ENCODE data around the gene FAM120C. TPM values are rescaled to one million over a fixed set of nuclear protein-coding genes. Genes with fewer than 3 reads are reported as not detected.

The FAM120C gene
- polyA plus RNA-seq, 3 donors = 8.7 to 12.1 (median 10.7) TPM

DNA sequence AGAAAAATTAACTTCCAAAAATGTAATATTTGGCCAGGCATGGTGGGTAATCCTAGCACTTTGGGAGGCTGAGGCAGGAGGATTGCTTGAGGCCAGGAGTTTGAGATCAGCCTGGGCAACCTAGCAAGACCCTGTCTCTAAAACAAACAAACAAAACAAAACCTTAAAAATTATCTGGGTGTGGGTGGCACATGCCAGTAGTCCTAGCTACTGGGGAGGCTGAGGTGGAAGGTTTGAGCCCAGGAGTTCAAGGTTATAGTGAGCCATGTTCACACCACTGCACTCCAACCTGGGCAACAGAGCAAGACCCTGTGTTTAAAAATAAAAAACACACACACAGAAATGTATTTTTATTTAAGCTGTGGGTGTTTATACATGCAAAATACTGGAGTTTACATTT lies 12.0 kb downstream of the FAM120C start:
- no peak for DNase-seq

DNA sequence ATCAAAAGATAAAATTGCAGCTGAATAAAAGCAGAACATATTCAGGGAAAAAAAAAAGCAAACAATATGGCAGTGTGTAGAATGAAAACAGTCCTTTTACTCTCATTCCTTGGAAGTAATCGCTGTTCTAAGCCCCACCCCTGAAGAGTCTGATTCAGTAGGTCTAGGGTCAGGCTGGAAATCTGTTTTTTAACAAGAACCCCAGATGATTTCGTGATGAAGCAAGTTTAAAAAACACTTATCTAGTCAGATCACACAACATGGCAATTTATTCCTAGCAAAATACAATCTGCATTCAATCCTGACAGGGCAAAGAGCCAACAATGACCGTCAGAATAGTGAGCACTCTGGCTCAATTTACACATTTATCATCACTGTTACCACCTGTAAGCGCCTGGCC lies 16.1 kb downstream of the FAM120C start:
- no peak for DNase-seq

DNA sequence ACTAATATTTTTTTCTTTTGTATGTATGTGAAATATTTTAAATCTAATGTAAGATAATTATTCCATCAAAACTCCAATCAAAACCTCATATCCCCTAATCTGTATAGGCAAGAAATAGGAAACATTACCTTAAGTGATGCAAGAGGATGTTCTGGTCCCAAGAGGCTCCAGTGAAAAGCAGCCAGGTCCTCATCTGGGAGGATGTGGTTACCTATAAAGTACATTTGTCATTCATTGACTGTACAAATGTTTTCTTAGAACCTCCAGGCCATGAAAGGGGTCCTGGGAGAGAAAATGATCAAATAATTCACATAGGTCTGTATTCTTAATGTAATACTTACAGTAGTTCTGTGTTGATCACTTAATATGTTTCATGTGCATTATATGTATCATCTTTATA lies 25.5 kb downstream of the FAM120C start:
- DNase-seq = no peak

DNA sequence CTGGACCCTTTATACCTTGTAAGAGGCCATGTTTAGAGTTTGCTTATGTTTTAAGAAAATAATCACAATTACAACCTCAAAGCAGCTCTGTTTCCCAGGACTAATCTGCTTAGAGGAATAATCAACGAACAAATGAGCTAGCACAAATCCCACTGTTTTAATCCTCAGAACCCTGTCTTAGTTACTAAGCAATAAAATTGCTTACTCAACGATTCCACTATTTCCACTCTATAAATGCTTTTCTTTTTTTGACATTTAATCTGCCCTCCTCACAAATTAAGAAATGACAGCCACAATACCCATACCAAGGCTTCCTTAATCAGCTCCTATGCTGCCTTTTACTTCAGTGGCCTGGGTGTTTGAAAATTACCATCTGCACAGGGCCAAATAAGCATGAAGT lies 48.8 kb downstream of the FAM120C start:
- DNase-seq = no peak

DNA sequence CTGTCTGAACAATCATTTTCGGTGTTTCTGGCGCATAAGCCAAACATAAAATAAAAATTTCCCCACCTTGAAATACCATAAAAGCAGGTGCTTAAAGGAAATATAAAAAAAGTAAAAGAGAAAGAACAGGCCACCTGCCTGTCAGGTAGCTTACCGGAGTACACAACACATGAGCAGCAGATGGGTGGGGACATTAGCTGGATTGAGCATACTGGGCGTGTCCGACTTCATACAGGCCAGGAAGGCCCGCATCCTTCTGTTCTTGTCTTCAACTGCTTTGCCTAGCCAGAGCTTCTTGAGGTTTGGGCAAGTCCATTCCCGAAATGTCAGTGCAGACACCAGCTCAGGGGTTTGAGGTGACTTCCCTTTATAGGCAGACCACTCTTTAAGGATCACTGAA lies 66.7 kb downstream of the FAM120C start:
- no peak for DNase-seq

DNA sequence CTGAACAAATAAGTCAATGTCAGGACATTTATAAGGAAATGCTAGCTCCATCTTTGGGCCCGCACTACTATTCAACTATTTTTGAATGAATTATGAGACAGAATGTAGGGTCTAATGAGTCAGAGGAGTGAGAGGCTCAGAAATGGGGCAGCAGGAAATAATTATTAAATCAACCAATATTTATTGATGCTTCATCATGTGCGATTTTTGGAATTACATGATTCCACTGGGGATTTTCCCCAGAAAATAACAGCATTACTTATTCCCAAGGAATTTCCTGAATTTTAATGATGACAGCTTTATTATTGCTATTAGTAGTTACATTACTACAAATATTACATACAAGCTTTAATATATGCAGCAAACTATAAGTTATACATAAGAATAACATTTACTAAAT lies 89.5 kb downstream of the FAM120C start:
- DNase-seq = no peak

DNA sequence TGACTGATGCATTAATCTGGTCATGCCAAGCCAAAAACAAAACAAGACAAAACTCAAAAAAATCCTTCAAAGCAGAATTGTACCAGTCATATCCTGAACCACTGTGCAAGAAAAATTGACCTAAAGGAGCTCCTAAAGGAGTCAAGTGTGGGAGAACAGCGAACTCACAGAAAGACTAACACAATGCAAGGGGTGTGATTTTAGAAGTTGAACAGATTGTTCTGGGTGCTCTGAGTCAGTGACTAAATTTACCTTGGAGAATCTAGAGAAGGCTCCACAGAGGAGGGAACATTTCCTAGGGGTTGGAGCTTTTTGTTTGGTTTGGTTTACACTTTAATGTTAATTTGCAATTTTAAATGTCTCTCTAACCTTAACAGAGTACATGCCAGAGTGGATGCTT lies 89.9 kb downstream of the FAM120C start:
- DNase-seq = no peak

DNA sequence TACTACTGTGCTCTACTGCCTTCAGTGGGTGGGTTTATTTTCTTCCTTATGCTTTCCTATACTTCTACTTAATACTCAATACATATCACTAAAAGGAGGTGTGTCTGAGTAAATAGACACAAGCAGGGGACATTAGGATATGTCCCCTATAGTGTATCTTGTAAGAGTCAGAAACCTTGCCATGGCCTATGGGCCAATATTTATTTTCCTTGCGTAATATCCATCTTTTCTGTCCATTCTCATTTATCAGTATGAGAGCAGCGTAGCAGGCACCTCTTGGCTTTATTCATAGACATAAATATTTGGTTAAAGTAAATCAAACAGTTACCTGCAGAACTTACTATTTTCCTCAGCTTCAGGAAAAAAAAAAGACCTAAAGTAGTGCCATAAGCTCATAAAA lies 92.2 kb downstream of the FAM120C start:
- DNase-seq = no peak

DNA sequence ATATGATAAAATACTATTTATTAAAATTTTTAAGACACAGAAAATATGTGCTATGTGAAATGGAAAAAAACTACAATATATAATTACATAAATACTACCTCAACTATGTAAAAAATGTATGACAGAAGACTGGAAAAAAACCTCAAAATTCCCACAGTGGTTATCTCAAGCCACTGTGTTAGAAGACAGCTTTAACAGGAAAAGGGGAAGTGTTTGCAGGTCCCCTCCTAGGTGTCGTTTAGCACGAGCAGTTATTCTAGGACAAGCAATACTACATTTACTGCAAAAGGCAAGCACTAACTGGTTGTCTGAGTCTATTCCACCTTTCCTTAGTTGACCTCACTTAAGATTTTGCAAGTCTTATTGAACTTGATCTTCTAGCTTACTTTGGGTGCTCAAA lies 93.9 kb downstream of the FAM120C start:
- no peak for DNase-seq

DNA sequence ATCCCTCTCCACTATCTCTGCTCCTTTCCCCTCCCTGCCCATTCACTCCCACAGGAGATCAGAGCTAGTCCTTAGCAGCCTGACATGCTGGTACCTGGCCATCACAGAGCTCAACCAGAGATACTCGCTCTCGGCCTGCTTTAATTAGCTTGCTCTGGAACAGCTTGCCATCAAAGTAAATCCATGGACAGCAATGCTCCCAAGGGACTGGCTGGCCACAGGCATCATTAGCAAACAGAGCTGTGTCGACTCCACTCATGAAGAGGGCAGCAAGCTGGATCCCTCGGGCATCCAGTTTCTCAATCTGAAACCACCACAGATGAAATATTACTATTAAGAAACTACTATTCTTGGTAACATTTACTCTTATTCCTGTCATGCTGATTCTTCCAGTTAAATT lies 95.4 kb downstream of the FAM120C start:
- DNase-seq = no peak

DNA sequence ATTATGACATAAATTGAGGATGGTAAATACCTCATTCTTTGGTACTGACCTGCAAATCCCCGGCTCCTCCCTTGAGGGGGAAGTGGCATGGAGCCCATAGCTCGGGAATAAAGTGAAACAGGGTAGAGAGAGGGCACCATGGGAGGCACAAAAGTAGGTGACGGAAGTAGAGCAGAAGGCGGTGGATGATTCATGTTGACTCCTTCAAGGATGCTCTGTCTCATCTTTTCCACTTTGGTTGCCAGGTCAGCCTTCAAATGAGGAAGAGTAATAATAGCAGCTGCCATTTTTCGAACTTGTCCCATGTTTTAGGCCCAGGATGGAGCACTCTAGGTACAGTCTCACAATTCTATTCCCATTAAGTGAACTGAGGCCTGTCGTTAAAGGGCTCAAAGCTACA lies 97.4 kb downstream of the FAM120C start:
- no peak for DNase-seq

DNA sequence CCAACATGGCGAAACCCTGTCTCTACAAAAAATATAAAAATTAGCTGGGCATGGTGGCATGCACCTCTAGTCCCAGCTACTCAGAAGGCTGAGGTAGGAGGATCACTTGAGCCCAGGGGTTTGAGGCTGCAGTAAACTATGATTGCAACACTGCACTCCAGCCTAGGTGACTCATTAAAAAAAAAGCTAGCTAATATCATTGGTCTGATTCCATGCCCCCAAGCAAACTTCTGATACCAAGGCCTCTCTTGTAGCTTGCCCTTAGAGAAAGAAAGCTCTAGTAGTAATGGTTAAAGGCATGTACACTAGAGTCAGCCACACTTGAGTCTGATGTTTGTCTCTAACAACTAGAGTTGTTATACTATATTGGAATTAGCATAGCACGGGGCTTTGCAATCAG lies 106.2 kb downstream of the FAM120C start:
- no peak for DNase-seq

DNA sequence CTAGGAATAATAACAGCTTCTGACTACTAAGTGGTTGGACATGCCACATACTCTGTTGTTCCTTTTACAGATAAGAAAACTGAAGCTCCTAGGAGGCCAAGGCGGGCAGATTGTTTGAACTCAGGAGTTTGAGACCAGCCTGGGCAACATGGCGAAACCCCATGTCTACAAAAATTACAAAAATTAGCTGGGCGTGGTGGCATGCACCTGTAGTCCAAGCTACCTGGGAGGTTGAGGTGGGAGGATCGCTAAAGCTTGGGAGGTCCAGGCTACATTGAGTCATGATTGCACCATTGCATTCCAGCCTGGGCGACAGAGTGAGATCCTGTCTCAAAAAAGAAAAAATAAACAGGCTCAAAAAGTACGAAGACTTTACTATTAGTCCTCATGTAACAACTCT lies 108.2 kb downstream of the FAM120C start:
- DNase-seq = no peak

DNA sequence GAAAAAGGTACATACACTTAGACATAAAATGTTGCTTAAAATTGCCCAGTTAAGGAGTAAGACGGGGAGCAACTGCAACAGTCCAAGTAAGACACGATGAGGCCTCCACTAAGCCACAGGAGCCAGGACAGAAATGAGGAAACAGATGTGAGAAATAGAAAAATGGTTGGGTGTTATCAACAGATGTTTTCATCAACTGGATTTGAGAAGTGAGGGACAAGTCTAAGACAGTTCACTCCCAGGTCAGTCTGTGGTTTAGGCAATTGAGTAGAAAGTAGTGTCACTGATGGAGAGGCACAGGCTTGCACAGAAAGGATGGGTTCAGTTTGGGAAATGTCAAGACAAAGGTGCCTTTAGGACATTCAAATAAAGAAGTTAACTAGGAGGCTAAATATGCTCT lies 115.3 kb downstream of the FAM120C start:
- no peak for DNase-seq

DNA sequence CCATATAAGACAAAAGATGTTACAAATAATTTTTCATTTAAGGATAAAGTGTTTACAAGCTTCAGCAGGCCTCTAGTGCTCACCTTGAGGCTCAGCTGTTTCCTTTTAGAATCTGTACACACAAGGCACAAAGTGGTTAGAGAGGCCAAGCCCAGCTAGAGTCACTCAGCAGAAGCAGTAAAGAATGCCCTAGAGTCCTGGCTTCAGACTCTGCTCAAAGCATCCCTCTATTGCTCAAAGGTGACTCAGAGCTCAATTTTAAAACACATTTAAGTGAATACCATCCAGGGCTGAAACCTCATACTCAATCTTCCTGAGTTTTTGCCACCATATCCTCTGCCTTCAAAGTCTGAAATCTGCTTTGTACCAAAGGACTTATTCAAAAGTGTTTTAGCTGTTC lies 116.2 kb downstream of the FAM120C start:
- DNase-seq = no peak

DNA sequence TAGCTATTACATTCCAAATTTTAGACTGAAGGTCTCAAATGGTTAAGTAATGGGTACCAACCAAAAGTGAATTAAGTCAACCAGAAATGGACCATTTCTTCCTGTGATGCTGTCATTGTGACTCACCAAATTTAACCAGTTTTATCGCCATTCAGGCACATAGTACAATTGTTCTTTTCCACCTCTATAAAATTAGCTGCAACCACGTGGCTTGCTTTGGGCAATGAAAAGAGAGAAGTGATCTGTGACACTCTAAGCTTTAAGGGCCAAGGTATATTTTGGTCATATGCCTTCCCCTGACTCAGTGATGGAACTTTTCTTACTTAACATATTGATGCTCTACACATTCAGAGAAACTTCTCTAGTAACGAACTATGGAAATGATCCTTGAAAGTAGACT lies 118.5 kb downstream of the FAM120C start:
- DNase-seq = no peak

DNA sequence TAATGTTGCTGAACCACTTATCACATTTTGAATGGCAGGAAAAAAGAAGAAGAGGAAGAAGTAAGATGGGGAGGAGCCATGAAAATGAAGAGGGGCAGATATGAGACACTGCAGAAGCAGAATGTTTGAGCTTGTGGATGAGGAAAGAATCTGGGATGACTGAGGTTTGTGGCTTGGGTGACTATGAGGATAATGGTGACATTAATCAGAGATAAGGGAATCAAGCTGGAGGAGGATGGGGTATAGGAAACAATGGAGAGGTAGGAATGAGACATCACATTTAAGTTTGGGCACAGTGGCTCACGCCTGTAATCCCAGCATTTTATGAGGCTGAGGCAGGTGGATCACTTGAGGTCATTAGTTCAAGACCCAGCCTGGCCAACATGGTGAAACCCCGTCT lies 119.7 kb downstream of the FAM120C start:
- no peak for DNase-seq

DNA sequence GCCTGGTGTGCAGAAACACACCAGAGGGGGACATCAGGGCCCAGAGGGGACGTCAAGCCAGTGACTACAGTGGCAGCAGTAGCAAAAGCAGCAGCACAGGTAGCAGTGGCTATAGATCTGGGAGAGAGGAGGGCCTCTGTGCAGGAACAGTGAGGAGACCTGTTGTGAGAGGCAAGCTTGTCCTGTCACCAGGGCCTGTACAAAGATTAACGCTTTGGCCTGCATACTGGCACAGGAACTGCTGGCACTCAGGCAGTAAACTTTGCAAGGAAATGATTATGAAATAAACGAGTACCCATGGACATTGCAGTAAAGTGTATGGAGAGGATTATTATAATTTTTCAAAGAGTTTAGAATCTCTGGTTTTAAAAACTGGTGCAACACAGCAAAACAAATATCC lies 133.3 kb downstream of the FAM120C start:
- DNase-seq = no peak

DNA sequence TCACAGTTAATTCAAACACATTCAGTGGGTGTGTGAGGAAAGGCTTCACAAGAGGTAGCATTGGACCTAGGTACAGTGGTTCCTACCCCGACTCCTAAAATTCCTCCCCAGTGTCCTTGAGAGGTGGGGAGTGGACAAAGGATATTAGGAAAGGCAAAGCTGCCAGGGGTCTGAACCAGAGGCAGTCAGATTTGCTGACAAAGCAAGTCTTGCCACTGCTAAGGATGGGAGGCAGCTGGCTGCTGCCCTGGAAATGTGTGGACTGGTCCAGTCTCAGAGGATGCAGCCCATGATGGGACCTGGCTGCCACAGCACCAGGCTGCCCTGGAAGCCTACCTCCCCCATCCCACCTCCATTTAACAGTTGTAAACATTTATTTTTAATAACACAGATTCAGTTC lies 134.6 kb downstream of the FAM120C start:
- no peak for DNase-seq

DNA sequence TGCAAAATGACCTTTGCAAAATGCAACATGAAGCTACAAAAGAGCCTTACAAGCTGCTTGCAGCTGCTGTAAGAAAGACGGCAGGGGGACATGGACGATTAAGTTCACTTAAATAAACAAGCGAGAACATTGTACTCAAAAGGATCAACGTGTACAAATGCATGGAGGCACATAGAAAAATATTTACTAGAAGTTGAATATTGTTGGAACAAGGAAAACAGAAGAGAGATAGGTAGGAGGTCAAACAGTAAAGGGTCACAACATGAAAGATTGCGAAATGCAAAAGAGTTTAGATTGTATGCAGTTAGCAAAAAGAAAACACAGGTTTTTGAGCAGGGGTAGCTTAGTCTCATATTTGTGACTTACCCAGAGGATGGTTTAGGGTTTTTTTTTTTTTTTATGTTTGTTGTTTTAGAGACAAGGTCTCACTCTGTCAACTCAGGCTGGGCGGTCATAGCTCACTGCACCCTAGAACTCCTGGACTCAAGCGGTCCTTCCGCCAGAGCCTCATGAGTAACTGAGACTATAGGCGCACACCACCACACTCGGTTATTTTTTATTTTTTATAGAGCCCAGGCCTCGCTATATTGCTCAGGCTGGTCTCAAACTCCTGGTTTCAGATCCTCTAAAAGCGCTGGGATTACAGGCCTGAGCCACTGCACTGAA lies 137.4 kb downstream of the FAM120C start:
- no peak for DNase-seq

DNA sequence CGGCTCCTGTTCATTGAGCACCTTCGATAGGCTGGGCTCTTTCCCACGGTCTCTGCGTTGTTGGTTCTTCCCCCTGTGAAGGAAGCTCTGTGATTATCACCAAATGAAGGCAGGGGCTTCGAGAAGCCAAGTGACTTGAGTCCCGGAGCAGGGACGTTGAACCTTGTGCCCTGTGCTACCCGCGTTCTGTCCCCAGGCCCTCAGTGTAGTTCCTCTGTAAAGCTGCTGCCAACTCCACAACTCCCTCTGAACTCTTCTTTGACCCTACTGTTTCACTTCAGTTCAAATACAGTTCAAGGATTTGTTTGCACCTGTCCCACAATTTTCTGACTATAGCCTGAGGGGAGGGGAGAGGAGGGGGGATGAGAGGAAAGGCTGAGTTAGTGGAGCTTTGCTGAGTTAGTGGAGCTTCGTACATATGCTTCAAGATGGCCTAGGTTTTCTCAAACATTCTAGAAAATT lies 138.1 kb downstream of the FAM120C start:
- DNase-seq = no peak

DNA sequence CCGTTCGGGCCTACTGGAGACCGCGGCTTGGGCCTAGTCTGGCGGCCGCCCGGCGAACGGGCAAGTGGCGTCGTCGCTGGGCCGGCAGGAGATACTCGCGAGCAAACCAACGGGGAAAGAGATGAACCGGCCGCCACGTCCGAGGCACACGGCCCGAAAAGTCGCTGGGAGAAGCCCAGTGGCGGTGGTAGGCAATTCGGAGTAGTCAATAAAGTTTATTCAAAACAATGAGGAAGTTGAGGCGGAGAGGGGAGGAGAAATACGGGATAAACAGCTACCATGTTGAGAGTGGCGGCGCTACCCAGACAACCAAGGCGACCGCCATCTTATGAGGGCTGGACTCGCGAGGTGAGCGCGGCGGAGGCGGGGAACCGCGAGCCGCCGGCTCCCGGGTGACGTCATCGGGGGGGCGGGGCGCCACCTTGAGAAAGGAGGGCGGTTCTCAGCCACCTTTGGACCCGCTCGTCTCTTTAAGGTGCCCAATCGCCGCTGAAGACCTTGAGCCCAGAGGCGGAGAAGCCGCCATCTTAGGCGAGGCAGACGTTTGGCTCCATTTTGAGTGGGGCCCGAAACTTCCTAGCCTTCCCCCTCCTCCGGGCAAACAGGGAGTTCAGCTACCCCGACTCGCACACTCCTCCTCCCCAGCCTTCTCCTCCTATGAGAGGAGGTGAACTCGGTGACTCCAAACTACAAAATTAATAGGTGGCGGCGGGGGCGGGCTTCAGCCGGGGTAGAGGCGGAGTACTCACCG lies 138.8 kb downstream of the FAM120C start, which contains the start of gene PHF8:
Gene PHF8, minus strand, starts transcription at position 348 of the 751 bp plus-strand sequence. CDS start 1,745 bp downstream, outside the sequence.
- peak; percentile 94 for DNase-seq

DNA sequence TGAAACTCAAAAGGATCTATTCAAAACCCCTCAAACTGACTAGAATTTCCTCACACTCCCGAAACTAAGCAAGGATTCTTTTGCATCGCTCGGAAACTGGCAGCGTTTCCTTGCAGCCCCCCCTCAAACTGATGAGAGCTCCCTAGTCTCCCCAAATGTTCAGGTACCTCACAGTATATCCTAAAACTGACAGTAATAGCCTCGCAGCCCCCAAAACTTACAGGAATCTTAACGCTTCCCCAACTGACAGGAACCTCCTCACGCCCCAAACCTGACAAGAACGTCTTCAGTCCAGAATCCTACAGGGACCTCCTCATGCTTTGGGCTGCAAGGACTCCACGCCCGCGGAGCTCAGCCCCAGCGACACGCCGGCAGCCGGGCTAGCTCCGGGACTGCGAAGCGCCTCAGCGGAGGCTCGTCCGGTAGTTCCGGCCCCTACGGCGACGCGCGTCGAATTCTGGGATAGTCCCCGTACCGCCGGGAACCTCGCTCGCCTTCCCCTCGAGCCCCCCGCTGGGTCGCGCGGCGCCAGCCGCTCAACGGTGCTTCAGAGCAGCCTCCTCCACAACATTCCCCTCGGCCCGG lies 139.4 kb downstream of the FAM120C start:
- DNase-seq = no peak

Measured in renal pelvis (tissue), 4 donors.